DOHH2 (cell line): ENCODE measurements around the gene UFSP1.

Source experiments
- CTCF ChIP-seq: fragments of 200-600 bp; sonication (generic); IDR thresholded peaks from one replicate; pipeline ENCODE4 v1.5.1; 2014; ENCODE audit warnings: antibody characterized with exemption, mild to moderate bottlenecking, low read depth, low read length; ENCODE audit not compliant: poor library complexity, severe bottlenecking
- EZH2phosphoT487 ChIP-seq: fragments of 200-600 bp; sonication (generic); IDR thresholded peaks from 2 replicates; pipeline ENCODE4 v1.6.1; 2017; ENCODE audit warnings: borderline replicate concordance, mild to moderate bottlenecking, antibody characterized with exemption, low read length, moderate library complexity, mixed read lengths

DNA sequence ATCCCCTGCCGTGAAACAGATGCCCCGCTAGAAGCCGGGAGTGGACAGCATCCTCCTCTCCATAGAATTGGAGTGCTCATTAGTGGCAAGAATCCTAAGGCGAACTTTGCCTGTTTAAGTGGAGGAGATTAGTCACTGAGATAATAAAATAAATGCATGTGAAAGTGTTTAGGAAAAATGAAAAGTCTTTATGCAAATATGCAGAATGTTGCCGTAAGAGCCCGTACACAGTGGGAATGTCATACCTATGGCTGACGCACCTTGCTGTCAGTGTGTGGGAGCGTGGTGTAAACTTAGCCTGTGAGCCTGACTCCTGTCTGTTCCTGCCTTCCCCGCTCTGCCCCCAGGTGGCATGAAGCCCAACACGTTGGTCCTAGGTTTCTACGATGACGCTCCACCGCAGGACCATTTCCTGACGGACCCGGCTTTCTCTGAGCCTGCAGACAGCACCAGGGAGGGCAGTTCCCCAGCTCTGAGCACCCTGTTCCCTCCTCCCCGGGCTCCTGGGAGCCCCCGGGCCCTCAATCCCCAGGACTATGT is 24.1 kb downstream of the UFSP1 start:
- TF ChIP-seq CTCF: peak; percentile 11
- no peak for TF ChIP-seq EZH2phosphoT487
